ENCODE results near the gene GLP1R. TPM values are rescaled to one million over a fixed set of nuclear protein-coding genes. Genes with fewer than 3 reads are reported as not detected.

GLP1R gene
- total RNA-seq, 1 experiment from 2014 or later: 1.8 TPM

DNA sequence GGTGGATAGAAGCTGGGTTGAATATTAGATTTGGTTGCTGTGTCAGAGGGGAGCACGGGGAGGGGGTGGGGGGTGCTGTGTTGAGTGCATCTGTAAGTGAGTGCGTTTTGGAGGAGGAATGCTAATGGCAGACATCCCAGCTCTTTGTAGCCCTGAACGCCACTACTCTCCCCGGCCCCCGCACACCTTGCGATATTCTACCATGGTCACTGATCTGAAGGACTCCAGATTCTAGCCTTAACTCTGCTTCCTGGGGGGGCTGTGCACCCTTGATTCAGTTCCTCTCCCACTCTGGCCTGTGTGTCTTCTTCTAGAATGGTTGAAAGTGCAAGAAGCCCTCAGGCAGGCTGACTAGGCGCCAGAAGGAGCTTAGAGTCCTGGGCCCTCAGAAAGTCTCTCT, 7.1 kb downstream of the GLP1R start:
- no peak overlapping the region for H3K4me3 Mint-ChIP-seq
- no peaks in the 10 kb centered on the region for H3K9me3 Mint-ChIP-seq
- H3K4me1 Mint-ChIP-seq: peaks cover 13% of the 10 kb centered on the region
- peaks cover 9% of the 10 kb centered on the region; the same call in 1 of the 2 replicates for H3K27me3 Mint-ChIP-seq (ENCODE audit: low read depth)
- no peak for TF ChIP-seq ZNF396 (CRISPR knock-in tag; IDR thresholded peaks at IDR 0.05; ENCODE audit: borderline replicate concordance)
- DNase-seq (ENCODE audit: low spot score) (no peak), ATAC-seq (no peak)
- H3K36me3 Mint-ChIP-seq: no peaks in the 10 kb centered on the region
- CTCF ChIA-PET: interaction anchor here (0.7 to 2.9 kb wide), 6 partner anchors 33 to 134 kb away, joined by 3 to 14 read pairs (median 4); no protein-coding TSS in a partner anchor
- POLR2A ChIA-PET: no interaction called here
- H3K27ac Mint-ChIP-seq: no peak overlapping the region; the same call in 1 of the 2 replicates

DNA sequence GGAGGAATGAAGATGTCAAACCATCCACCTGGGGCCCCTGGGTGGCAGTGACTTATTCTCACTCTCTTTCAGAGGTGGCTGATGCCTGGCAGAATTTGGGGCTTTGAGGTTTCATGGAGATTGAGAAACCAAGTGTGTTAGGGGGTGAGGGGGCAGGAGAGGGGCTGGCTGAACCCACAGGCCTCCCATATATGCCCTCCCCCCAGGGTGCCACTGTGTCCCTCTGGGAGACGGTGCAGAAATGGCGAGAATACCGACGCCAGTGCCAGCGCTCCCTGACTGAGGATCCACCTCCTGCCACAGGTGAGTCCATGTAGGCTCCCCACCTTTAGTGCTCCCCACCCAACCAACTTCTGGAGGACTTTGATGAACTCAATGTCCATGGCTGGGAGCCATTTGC, 7.6 kb downstream of the GLP1R start:
- TF ChIP-seq, protein P1, sequence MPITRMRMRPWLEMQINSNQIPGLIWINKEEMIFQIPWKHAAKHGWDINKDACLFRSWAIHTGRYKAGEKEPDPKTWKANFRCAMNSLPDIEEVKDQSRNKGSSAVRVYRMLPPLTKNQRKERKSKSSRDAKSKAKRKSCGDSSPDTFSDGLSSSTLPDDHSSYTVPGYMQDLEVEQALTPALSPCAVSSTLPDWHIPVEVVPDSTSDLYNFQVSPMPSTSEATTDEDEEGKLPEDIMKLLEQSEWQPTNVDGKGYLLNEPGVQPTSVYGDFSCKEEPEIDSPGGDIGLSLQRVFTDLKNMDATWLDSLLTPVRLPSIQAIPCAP (CRISPR knock-in tag; IDR thresholded peaks at IDR 0.05): no peak
- TF ChIP-seq, protein P2, sequence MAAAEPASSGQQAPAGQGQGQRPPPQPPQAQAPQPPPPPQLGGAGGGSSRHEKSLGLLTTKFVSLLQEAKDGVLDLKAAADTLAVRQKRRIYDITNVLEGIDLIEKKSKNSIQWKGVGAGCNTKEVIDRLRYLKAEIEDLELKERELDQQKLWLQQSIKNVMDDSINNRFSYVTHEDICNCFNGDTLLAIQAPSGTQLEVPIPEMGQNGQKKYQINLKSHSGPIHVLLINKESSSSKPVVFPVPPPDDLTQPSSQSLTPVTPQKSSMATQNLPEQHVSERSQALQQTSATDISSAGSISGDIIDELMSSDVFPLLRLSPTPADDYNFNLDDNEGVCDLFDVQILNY (CRISPR knock-in tag; IDR thresholded peaks at IDR 0.05): no peak
- CTCF ChIA-PET: interaction anchor here (0.7 to 2.9 kb wide), 4 partner anchors 32 to 134 kb away, joined by 3 to 14 read pairs (median 4); no protein-coding TSS in a partner anchor

DNA sequence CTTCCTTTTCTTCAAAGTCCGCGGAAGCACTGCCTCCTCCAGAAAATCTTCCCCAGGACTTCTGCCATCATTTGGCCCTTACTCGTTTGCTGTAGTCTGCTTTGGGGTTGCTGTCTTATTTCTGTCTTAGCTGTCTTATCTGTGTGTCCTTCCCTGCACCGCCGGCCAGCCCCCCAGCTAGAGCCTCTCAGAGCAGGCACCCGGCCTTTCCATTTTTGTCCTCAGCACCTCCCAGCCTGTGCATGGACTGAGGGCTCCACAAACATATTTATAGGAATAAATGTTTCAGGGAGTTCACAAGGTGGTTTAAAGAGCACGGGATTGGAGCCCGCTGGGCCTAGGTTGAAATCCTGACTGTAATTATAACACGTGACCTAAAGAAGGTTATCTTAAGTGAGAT, 8.1 kb downstream of the GLP1R start:
- DNase-seq (ENCODE audit: low spot score) (no peak), ATAC-seq (no peak)
- H3K36me3 Mint-ChIP-seq: no peaks in the 10 kb centered on the region
- H3K27me3 Mint-ChIP-seq (ENCODE audit: low read depth): peaks cover 3% of the 10 kb centered on the region; the same call in 1 of the 2 replicates
- no peaks in the 10 kb centered on the region for H3K9me3 Mint-ChIP-seq
- CTCF ChIA-PET: interaction anchor here (1.0 kb wide), 1 partner anchor 32 kb away, joined by 4 read pairs; no protein-coding TSS in a partner anchor
- H3K4me3 Mint-ChIP-seq: no peak overlapping the region
- peaks cover 13% of the 10 kb centered on the region for H3K4me1 Mint-ChIP-seq
- H3K27ac Mint-ChIP-seq: no peak overlapping the region
- POLR2A ChIA-PET: no interaction called here
- TF ChIP-seq, protein P3, sequence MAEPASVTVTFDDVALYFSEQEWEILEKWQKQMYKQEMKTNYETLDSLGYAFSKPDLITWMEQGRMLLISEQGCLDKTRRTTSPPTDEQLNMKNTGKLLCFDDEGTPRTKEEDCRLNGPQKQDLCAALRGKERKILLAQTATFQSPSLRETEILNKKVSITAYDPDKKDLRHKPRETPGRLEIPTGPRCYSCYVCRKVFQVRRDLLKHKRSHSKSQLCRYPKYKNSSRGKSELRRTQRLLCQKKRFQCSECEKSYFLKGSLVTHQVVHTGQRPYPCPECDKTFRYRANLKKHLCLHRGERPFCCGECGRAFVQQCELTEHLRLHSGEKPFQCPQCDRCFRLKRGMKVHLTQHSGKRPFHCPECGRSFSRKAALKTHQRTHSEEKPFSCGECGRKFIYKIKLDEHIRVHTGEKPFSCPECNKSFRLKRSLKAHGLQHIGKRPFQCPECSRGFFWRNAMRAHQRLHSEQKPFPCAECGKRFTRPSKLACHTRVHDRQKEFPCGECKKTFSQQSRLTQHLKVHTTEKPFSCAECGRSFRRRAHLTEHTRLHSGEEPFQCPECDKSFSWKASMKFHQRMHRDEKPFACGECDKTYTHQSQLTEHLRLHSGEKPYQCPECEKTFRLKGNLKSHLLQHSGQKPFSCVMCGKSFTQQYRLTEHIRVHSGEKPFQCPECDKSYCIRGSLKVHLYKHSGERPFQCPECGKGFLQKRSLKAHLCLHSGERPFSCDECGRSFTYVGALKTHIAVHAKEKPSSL (CRISPR knock-in tag; conservative IDR thresholded peaks at IDR 0.05): no peak
- TF ChIP-seq ZNF396 (CRISPR knock-in tag; IDR thresholded peaks at IDR 0.05; ENCODE audit: borderline replicate concordance): no peak
- no peak for TF ChIP-seq NR3C1 (CRISPR knock-in tag; conservative IDR thresholded peaks at IDR 0.05; ENCODE audit: low read depth)
- no peak for TF ChIP-seq ZNF219 (CRISPR knock-in tag; IDR thresholded peaks at IDR 0.05; ENCODE audit: borderline replicate concordance)
- no peak for TF ChIP-seq ZNF416 (CRISPR knock-in tag; IDR thresholded peaks at IDR 0.05)
- no peak for TF ChIP-seq HMGXB4 (CRISPR knock-in tag; IDR thresholded peaks at IDR 0.05)
- TF ChIP-seq TP53 (CRISPR knock-in tag; IDR thresholded peaks at IDR 0.05): no peak
- no peak for TF ChIP-seq AR (CRISPR knock-in tag; IDR thresholded peaks at IDR 0.05)
- TF ChIP-seq USF1 (CRISPR knock-in tag; IDR thresholded peaks at IDR 0.05): no peak
- no peak for TF ChIP-seq FOXP4 (CRISPR knock-in tag; IDR thresholded peaks at IDR 0.05)
- no peak for TF ChIP-seq ZBTB21 (CRISPR knock-in tag; IDR thresholded peaks at IDR 0.05; ENCODE audit: borderline replicate concordance)
- no peak for TF ChIP-seq GRHL2 (CRISPR knock-in tag; IDR thresholded peaks at IDR 0.05; ENCODE audit: insufficient replicate concordance, severe bottlenecking)
- TF ChIP-seq ETV6 (CRISPR knock-in tag; IDR thresholded peaks at IDR 0.05): no peak
- TF ChIP-seq SMAD3 (CRISPR knock-in tag; IDR thresholded peaks at IDR 0.05; ENCODE audit: borderline replicate concordance): no peak
- no peak for TF ChIP-seq ZNF423 (CRISPR knock-in tag; IDR thresholded peaks at IDR 0.05)

More for the DNA sequence above, 7.6 kb downstream of the GLP1R start:
- H3K4me3 Mint-ChIP-seq: no peak overlapping the region
- POLR2A ChIA-PET: no interaction called here
- peaks cover 13% of the 10 kb centered on the region for H3K4me1 Mint-ChIP-seq
- no peaks in the 10 kb centered on the region for H3K9me3 Mint-ChIP-seq
- no peaks in the 10 kb centered on the region for H3K36me3 Mint-ChIP-seq
- ATAC-seq: no peak
- H3K27me3 Mint-ChIP-seq (ENCODE audit: low read depth): peaks cover 4% of the 10 kb centered on the region; the same call in 1 of the 2 replicates
- no peak overlapping the region for H3K27ac Mint-ChIP-seq
- DNase-seq (ENCODE audit: low spot score): no peak

All from WTC11 (cell line).